GM12874 (cell line): ENCODE data around the gene IKZF1.

ENCODE experiments used
- CTCF ChIP-seq: IDR thresholded peaks from 2 replicates; pipeline ENCODE4 v1.5.1; 2011; ENCODE audit warnings: low read depth, mild to moderate bottlenecking, control low read depth, low read length, moderate library complexity; ENCODE audit not compliant: insufficient read depth

The IKZF1 gene

GRCh38 chr7:50336894-50337703 lies 32.6 kb downstream of the IKZF1 start:
- no peak for TF ChIP-seq CTCF

- TF ChIP-seq CTCF, result no peak
Observed at GRCh38 chr7:50339990-50340500, 35.5 kb downstream of the IKZF1 start.

GRCh38 chr7:50341724-50342123 lies 37.2 kb downstream of the IKZF1 start:
- TF ChIP-seq CTCF, result no peak

GRCh38 chr7:50342616-50343114 lies 38.1 kb downstream of the IKZF1 start:
- no peak for TF ChIP-seq CTCF

GRCh38 chr7:50346545-50347497 lies 42.3 kb downstream of the IKZF1 start:
- TF ChIP-seq CTCF, result no peak

- TF ChIP-seq CTCF, result no peak
Observed at GRCh38 chr7:50347693-50348092, 43.2 kb downstream of the IKZF1 start.
